Cortex of kidney (tissue), 1 donor: ENCODE results near the gene FDPS.
"Not testable (repeated sequence)": the region's sequence is repeated elsewhere in the genome, so short reads cannot be mapped to it uniquely, and the experiment has no call there.

ENCODE experiments used
- DNase-seq: peaks from one replicate; lab custom pipeline; 2025; lab: John Stamatoyannopoulos, UW

Gene FDPS

DNA sequence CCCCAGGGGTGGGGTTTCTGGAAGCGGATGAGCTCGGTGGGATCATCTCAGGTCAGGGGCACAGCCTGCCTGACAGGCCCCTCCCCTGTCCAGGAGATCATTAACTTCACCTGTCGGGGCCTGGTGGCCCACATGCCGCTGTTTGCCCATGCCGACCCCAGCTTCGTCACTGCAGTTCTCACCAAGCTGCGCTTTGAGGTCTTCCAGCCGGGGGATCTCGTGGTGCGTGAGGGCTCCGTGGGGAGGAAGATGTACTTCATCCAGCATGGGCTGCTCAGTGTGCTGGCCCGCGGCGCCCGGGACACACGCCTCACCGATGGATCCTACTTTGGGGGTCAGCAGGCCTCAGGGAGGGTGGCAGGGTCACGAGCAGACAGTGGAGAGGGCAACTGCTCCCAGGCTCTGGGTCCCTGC lies 23.0 kb upstream of the FDPS start:
- no peak for DNase-seq

DNA sequence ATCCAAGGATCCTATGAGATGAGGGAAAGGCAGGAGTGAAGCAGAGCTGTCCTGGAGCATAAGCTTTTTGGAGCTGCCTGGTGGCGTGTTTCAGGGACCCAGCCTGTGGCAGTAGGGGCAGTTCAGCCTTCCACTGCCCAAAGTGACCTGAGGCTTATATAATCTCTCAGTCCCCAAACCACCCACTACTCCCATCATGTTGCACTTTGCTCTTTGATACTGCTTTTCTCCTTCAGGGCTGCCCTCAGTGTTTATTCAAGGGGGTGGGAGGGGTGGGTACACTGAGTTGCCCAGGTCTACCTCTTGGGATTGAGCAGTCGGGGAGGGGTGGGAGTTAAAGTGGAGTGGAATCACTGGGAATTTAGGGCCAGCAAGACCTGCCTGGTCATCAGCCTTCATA lies 22.1 kb upstream of the FDPS start:
- DNase-seq: no peak

DNA sequence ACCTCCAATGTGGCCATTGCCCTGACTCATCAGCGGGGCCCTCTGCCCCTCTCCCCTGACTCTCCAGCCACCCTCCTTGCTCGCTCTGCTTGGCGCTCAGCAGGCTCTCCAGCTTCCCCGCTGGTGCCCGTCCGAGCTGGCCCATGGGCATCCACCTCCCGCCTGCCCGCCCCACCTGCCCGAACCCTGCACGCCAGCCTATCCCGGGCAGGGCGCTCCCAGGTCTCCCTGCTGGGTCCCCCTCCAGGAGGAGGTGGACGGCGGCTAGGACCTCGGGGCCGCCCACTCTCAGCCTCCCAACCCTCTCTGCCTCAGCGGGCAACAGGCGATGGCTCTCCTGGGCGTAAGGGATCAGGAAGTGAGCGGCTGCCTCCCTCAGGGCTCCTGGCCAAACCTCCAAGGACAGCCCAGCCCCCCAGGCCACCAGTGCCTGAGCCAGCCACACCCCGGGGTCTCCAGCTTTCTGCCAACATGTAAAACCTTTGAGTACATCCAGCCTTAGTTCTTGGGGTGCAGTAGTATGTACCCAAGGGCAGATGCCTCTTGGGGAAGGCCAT lies 20.6 kb upstream of the FDPS start:
- no peak for DNase-seq

DNA sequence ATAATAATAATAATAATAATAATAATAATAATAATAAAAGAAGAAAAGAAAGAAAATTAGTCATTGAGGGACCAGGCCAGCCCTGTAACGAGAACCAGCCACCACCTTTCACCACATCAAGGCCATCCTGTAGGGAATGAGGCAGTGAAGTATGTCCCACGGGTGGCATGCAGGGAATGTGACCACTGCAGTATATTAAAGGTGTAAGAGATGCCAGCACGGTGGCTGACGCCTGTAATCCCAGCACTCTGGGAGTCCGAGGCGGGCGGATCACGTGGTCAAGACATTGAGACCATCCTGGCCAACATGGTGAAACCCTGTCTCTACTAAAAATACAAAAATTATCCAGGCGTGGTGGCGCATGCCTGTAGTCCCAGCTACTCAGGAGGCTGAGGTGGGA lies 17.7 kb upstream of the FDPS start:
- not testable (repeated sequence) for DNase-seq

DNA sequence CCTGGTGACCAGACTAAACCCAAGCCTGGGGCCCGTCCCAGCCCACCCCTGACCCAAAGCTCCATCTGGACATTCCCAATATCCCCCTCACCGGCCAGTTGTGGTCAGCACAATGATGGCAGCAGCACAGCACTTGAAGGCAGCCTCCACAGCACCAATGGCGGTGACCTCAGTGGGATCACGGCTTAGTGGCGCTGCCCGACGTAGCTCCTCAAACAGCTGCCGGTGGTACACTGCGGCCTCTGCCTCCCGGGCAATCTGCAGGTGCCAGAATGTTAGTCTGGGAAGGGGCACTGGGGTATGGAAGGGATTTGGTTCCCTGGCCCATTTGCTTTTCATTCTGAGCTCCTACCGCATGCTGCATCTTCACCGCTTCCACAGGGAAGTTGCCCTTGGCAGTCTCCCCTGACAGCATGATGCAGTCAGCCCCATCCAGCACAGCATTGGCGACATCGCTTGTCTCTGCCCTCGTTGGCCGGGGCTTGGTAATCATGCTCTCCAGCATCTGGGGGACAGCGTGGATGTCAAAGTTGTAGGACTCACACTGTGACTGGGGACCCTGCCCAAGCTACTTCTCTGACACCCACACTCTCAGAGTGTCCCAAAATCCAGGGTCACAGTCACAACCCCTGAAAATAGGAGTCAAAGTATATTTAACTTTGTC lies 15.4 kb upstream of the FDPS start:
- DNase-seq: no peak

DNA sequence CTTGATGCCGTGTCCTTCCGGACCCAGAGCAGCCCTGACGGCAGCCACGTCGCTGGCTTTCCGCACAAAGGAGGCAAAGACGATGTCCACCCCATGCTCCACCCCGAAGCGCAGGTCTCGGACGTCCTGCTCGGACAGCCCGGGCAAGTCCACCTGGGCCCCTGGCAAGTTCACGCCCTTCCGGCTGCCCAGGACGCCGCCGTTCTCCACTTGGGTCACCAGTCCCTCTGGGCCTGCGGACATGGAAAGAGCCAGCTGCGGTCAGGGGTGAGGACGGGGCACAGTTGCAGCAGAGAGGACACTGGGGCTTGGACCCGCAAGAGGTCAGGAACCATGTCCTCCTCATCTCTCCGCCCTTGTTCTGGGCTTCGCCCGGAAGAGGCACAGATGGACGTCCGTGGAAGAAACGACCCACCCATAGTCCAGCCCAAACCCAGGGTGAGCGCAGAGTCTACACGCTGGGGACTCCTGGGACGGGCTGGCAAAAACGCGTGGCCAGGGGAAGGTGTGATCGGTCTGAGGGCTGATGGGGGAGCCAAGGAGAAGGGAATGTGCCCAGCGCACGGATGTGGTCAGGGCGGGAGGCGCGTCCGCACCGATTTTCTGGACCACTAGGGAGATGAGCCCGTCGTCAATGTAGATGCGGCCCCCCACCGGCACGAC lies 14.0 kb upstream of the FDPS start:
- DNase-seq: no peak

DNA sequence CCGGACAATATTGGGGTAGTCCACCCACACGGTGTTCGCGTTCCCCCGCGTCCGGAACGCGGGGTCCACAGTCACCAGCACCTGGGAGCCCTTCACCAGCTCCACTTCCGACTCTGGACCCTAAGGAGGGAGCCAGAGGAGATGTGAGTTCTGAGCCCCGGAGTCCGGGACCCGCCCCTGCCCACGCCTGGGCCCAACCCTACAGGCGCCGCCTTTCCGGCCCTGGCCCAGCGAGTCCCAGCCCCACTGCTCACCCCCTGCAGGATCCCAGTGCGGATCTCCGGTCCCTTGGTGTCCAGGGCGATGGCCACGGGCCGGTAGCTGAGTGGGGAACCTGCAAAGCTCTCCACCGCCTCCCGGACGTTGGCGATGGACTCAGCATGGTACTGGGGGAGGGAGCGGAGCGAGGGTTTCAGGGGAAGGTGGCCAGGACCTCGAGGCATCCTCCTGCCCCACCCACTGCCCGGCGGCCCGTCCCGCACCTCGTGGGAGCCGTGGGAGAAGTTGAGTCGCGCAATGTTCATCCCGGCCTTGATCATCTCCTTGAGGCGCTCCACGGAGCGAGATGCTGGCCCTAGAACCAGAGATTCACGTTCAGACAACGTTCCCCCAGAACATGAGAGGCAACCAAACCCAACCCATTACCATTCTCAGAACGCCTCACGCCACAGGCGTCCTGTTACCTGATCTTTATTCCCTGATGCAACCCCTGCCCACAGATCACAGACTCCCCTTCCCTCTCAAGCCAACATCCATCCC lies 13.3 kb upstream of the FDPS start:
- no peak for DNase-seq

DNA sequence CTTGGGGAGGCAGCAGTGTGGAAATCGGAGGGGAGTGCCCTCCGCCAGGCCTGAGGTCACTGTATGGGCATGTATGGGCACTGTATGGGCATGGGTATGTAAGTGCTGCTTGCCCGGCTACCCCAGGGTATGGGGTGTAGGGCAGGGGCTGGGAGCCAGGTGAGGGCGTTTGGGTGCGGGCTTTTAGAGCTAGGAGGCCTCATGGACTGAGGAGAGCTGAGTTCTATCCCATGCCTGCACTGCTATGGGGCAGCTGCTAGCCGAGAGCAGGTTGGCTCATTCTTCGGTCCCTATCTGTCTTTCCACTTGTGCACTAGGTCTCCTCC lies 12.8 kb upstream of the FDPS start:
- no peak for DNase-seq

DNA sequence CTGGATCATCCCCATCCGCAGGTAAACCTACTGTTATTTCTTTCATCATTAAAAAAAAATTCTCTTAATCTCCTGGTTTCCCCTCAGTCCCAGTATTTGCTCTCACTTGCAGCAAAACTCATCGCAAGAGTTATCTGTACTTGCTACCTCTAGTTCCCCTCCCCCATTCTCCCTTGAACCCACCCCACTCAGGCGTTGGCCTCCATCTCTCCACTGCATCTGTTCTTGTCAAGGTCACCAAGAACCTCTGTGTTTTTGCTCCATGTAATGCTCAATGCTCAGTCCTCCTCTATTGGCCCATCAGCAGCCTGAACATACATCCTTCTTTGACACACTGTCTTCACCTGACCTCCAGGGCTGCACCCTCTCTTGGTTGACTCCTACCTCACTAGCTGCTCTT lies 12.0 kb upstream of the FDPS start:
- no peak for DNase-seq

DNA sequence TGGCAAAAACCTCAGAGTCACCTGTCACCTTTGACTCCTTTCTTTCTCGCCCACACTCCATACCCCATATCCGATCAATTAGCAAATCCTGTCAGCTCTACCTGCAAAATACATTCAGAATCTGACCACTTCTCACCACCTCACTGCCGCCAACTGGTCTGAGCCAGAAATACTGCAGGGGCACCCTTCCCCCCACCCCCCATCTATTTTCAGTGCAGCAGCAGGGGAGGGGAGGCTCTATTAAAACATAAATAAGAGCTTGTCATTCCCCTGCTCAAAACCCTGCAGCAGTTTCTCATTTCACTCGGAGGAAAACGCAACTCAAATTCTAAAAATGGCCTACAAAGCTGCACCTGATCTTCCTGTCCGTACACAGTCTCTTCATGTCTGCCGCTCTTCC lies 11.3 kb upstream of the FDPS start:
- no peak for DNase-seq

DNA sequence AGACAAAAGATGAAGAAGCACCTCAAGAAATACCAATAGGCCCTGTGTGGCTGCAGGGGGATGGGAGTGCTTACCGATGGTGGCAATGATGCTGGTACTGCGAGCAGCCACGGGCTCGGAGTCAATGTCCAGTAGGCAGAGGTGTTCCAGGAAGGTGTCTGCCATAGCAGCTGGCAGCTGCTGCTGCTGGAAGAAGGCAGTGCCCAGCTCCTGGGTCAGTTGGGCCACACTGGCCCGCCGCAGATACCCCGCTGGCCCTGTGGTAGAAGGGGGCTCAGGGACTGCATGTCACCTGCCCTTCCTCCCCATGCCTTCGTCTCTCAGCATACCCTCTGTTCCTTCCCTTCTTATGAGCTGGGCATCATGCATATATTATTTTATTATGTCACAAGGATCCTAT lies 8.6 kb upstream of the FDPS start:
- no peak for DNase-seq

DNA sequence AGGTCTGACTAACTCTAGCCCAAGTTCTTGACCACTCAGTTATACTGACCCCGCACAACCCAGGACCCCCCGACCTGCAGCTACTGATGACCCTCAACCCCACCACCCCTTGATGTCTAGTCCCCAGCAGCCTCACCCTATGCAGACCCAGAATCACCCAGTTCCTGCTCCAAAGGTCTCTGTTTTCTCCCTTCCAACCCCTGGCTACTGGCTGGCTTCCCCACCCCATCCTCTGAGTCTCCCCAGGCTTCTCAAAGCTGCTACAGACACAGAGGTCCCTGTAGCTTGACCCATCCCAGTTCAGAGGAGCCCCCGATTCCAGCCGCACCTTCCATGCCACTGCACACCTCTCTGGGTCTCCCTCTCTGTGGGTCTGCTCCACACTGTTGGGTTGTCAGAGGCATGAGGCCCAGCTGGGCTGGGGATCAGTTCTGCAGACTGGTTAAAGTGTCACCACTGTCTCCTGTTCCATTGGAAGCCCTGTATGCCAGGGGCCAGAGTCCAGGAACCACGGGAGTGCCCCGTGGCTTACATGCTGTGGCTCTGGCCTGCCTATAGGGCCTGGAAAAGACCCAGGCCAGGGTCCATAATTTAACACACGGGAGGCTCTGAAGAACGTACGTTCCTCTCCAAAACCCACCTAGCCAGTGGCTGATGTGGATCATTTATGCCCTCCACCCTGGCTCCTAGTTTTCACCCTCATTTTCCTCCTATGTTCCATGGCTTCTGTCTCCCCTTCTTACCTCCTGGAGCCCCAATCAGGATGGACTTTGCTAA lies 7.9 kb upstream of the FDPS start:
- no peak for DNase-seq

DNA sequence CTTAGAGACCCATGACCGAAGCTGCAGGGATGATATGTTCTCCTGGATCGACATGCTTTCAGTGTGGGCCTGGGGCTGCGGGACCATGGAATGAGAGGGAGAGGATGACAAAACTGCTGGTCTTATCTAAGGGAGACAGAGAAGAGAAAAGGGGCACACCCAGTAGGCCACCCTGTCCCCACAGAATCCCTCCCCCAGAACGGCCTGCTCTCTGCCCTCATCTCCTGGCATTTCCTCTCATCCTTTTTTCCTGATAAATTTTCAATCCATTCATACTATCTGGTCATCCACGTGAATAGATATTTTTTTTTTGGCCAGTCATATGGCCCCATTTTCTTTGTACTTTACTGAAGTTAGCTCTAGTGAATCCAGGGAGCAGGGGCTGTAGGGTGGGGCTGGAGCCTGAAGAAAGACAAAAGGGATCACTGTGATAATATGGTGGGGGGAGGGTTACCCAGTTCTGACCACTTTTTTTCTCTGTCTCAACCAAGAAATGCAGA lies 7.3 kb upstream of the FDPS start, which contains the start of gene PKLR:
PKLR (minus strand) TSS at position 97 of the 500 bp plus-strand sequence; CDS start at position 54, 43 bp downstream.
- no peak for DNase-seq

DNA sequence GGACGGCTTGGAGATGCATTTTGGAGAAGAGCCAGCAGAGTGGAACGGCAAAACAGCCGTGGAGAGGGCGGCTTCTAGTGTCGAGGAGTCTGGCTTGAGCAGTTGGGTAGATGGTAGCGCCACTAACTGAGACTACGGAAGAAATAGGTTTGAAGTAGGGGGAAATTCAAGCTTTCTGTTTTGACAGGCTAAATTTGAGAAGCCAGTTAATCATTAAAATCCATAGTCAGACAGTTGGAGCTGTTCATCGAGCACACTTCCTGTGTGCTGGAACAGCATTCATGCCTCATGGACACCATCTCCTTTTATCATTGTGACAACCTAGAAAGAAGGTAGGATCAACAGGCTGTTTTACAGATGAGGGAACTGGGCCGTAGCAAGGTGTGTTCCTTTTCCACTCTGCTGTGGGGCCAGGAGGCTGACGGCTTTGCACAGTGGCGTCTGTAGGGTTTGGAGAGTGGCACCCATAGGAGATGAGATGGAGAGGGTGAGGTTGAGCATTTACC lies 4.1 kb upstream of the FDPS start:
- DNase-seq: no peak

DNA sequence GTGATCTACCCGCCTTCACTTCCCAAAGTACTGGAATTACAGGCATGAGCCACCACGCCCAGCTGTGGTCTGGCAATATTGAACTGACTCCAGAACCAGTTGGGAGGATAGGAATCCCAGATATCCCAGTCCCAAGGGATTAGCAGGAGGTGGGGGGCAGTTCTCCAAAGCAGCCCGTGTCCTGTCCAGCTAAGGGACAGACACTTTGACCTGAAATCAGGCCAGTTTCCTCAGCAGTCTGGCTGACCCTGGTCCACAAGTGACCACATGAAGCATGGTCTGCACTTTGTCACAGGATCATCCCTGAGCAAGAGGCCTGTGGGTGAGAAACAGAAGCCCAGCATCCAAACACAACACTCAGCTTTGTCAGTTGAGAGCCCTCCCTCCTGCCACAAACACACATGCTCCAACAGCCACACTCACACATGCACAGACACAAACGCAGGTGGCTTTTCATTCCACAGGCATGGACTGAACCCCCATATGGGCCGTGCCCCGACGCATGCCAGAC lies 2.7 kb upstream of the FDPS start:
- no peak for DNase-seq

DNA sequence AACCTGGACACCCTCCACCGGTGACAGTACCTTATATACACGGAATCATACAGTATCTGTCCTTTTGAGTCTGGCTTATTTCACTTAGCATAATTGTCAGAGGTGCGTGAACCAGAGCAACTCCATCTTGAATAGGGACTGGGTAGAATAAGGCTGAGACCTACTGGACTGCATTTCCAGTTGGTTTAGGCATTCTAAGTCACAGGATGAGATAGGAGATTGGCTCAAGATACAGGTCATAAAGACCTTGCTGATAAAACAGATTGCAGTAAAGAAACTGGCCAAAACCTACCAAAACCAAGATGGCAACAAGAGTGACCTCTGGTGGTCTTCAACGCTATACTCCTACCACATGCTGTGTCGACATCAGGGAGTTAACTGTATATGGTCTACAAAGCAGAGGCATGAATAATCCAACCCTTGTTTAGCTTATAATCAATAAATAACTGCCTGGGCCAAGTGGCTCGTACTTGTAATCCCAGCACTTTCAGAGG lies 1.4 kb upstream of the FDPS start:
- DNase-seq: no peak

DNA sequence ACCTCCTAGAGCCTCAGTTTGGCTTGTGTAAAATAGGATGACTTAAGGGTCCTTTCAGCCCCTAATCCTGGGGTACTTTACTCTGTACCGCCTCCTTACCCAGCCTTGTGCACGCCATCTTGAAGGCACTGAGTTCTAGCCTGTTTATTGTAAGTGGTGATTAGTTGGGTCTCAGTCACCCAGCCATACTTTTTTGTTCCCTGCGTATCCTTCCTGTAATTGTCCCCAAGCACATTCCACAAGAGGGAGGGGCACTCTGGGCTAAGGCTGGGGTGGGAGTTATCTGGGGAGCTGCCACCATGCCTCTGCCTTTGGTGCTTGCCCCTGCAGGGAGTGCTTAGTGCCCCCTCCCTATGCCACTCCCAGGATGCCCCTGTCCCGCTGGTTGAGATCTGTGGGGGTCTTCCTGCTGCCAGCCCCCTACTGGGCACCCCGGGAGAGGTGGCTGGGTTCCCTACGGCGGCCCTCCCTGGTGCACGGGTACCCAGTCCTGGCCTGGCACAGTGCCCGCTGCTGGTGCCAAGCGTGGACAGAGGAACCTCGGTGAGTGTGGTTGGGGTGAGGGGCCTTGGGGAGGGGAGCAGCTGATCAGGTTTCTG lies 856 bp downstream of the FDPS start:
- DNase-seq: no peak

DNA sequence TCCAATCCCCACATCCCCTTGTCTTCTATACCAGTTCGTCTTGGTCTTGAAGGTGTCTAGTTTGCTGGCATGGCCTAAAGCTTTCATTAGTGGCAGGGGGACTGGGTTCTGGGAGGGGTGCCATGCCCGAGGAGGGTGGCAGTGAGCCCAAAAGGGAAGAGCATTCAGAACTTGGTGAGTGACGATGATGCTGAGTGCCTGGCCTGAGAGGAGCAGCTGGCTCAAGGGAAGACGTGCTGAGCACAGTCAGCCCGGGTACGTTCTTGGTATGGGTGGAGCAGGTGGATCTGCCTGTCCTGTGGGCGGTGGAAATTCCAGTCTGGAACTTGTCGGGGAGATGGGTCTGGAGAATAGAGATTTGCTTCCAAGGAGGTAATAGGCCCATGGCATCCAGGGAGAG lies 4.6 kb downstream of the FDPS start:
- no peak for DNase-seq

DNA sequence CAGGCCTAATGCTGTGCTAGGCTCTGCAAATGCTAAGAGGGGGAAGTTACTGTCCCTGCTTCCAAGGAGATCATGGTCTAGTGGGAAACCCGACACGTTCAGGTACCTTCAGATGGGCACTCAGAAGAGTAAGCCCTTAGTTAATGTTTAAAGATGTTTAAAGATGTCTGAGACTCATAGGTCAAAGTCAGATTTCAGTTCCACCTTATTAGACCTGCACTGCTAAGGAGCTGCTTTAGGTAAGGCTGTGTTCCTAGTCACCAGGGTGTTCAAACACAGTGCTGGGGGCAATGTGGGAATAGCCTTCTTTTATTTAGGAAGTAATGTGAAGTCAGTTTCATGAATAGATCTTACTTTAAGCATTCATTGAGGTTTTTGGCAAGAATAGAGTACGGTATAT lies 8.3 kb downstream of the FDPS start:
- no peak for DNase-seq

DNA sequence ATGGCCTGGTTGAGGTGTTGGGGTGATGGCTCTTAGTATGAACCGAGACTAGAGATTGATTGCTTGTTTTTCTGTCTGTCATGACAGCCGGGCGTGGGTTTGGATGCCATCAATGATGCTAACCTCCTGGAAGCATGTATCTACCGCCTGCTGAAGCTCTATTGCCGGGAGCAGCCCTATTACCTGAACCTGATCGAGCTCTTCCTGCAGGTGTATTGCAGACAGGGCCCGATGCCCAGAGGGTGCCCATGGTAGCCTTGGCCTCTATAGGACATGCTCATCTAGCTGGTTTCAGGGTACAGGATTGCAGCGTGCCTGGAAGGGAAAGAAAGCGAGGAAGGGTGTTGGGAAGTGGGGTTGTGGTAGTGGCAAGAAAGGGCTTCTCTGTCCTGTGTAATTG lies 9.4 kb downstream of the FDPS start:
- DNase-seq: no peak

DNA sequence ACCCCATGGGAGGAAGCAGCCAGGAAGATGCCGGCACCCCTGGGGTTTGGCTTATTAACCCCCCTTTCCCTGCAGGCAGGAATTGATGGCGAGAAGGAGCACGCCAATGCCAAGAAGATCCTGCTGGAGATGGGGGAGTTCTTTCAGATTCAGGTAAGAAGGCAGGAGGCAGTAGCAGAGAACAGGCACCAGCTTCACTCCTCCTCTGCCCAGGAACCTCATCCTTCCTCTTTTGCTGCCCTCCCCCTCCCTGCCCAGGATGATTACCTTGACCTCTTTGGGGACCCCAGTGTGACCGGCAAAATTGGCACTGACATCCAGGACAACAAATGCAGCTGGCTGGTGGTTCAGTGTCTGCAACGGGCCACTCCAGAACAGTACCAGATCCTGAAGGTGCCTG lies 10.9 kb downstream of the FDPS start:
- DNase-seq: no peak
